ENCODE results near the gene MGARP. TPM values are rescaled to one million over a fixed set of nuclear protein-coding genes. Genes with fewer than 3 reads are reported as not detected.
A peak's percentile ranks its signal among the peaks of the same experiment; 100 is the strongest.
"Not testable (repeated sequence)": the region's sequence is repeated elsewhere in the genome, so short reads cannot be mapped to it uniquely, and the experiment has no call there.

MGARP gene
- polyA plus RNA-seq, 3 donors: 0.34 to 0.44 TPM; not detected in 1

GRCh38 chr4:139295942-139296299, 15.9 kb upstream of the MGARP start:
- no peak for DNase-seq

GRCh38 chr4:139295206-139295941, 15.3 kb upstream of the MGARP start:
- peak; percentile 94 for DNase-seq

GRCh38 chr4:139286186-139286698, 6.2 kb upstream of the MGARP start:
- no peak for DNase-seq

GRCh38 chr4:139282721-139283075, 2.7 kb upstream of the MGARP start:
- no peak for DNase-seq

GRCh38 chr4:139282065-139282720, 2.2 kb upstream of the MGARP start:
- DNase-seq: no peak

GRCh38 chr4:139278912-139279759, 889 bp downstream of the MGARP start:
- peak; percentile 19 for DNase-seq

GRCh38 chr4:139278485-139278884, 1.5 kb downstream of the MGARP start:
- DNase-seq: no peak

GRCh38 chr4:139275281-139275735, 4.7 kb downstream of the MGARP start:
- DNase-seq: no peak

- no peak for DNase-seq
Measured at GRCh38 chr4:139274790-139275189, 5.2 kb downstream of the MGARP start.

- DNase-seq: no peak
Measured at GRCh38 chr4:139273835-139274234, 6.2 kb downstream of the MGARP start.

GRCh38 chr4:139267301-139267700, 12.7 kb downstream of the MGARP start:
- no peak for DNase-seq

- peak; percentile 58 for DNase-seq
Measured at GRCh38 chr4:139266583-139267257, 13.3 kb downstream of the MGARP start.

- no peak for DNase-seq
Measured at GRCh38 chr4:139266208-139266582, 13.8 kb downstream of the MGARP start.

- DNase-seq: no peak
Measured at GRCh38 chr4:139265654-139266053, 14.4 kb downstream of the MGARP start.

GRCh38 chr4:139256349-139256748, 23.7 kb downstream of the MGARP start:
- DNase-seq: no peak

GRCh38 chr4:139255581-139255980, 24.4 kb downstream of the MGARP start:
- DNase-seq: not testable (repeated sequence)

GRCh38 chr4:139253713-139254112, 26.3 kb downstream of the MGARP start:
- DNase-seq: no peak

GRCh38 chr4:139253046-139253445, 27.0 kb downstream of the MGARP start:
- DNase-seq: no peak

GRCh38 chr4:139247700-139248238, 32.3 kb downstream of the MGARP start:
- no peak for DNase-seq

- no peak for DNase-seq
Measured at GRCh38 chr4:139247241-139247640, 32.8 kb downstream of the MGARP start.

GRCh38 chr4:139246166-139246565, 33.9 kb downstream of the MGARP start:
- DNase-seq: no peak

GRCh38 chr4:139245590-139245989, 34.4 kb downstream of the MGARP start:
- no peak for DNase-seq

All from renal pelvis (tissue), 4 donors.